GM12891 (cell line): ENCODE measurements around the gene JAG1.

Source experiments
- POLR2A ChIP-seq: IDR thresholded peaks from 2 replicates; pipeline ENCODE4 v1.6.1; 2011; ENCODE audit warnings: low read depth, low read length, control low read depth
- POLR2AphosphoS5 ChIP-seq: IDR thresholded peaks from 2 replicates; pipeline ENCODE4 v1.6.1; 2011; ENCODE audit warnings: low read depth, low read length, control low read depth

- TF ChIP-seq POLR2A, result no peak
- no peak for TF ChIP-seq POLR2AphosphoS5
Measured at GRCh38 chr20:10637563-10637962, 36.2 kb downstream of the JAG1 start.
